ENCODE data around the gene CCNB2.
A peak's percentile ranks its signal among the peaks of the same experiment; 100 is the strongest.

- TF ChIP-seq, protein P1, sequence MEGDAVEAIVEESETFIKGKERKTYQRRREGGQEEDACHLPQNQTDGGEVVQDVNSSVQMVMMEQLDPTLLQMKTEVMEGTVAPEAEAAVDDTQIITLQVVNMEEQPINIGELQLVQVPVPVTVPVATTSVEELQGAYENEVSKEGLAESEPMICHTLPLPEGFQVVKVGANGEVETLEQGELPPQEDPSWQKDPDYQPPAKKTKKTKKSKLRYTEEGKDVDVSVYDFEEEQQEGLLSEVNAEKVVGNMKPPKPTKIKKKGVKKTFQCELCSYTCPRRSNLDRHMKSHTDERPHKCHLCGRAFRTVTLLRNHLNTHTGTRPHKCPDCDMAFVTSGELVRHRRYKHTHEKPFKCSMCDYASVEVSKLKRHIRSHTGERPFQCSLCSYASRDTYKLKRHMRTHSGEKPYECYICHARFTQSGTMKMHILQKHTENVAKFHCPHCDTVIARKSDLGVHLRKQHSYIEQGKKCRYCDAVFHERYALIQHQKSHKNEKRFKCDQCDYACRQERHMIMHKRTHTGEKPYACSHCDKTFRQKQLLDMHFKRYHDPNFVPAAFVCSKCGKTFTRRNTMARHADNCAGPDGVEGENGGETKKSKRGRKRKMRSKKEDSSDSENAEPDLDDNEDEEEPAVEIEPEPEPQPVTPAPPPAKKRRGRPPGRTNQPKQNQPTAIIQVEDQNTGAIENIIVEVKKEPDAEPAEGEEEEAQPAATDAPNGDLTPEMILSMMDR (IDR thresholded peaks at IDR 0.05; ENCODE audit: control extremely low read depth in 1 of 3, insufficient read depth in 1 of 3, low read depth in 1 of 3, low read length in 3 of 3): no peak
- TF ChIP-seq POLR2AphosphoS5 (IDR thresholded peaks at IDR 0.05; ENCODE audit: low read depth, low read length): peak; percentile 99
- peak; percentile 95 for TF ChIP-seq ASH2L (IDR thresholded peaks at IDR 0.05; ENCODE audit: low read length)
- TF ChIP-seq RAD21 (IDR thresholded peaks at IDR 0.05 in 1 of 2, conservative IDR thresholded peaks at IDR 0.05 in 1 of 2; ENCODE audit: low read depth in 2 of 2, low read length in 2 of 2): no peak
- TF ChIP-seq EP300 (IDR thresholded peaks at IDR 0.05; ENCODE audit: borderline replicate concordance in 1 of 2, low read depth in 2 of 2, low read length in 2 of 2): no peak
- TF ChIP-seq CREB1 (IDR thresholded peaks at IDR 0.05): peak; percentile 60
- no peak for TF ChIP-seq NANOG (IDR thresholded peaks at IDR 0.05; ENCODE audit: insufficient read depth, low read depth, low read length, poor library complexity, severe bottlenecking)
- TF ChIP-seq POLR2A (IDR thresholded peaks at IDR 0.05; ENCODE audit: control extremely low read depth in 1 of 2, low read depth in 2 of 2, low read length in 2 of 2): peak; percentile 98 to 99
- TF ChIP-seq, protein P2, sequence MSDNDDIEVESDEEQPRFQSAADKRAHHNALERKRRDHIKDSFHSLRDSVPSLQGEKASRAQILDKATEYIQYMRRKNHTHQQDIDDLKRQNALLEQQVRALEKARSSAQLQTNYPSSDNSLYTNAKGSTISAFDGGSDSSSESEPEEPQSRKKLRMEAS (IDR thresholded peaks at IDR 0.05): peak; percentile 82
Measured at GRCh38 chr15:59104912-59105732, at the start of gene CCNB2.
